IMR-90 (cell line): Measurements from ENCODE around the gene SPDYE1. TPM values are rescaled to one million over a fixed set of nuclear protein-coding genes. Genes with fewer than 3 reads are reported as not detected.
"Not testable (repeated sequence)": the region's sequence is repeated elsewhere in the genome, so short reads cannot be mapped to it uniquely, and the experiment has no call there.

Experiments
- ATAC-seq: fragments of 200-7000 bp; cut with Tn5 transposase; 2 replicates; pipeline ENCODE4 v1.9.1; 2020; ENCODE audit warnings: low read depth, mild to moderate bottlenecking, moderate library complexity
- BruUV-seq: library from RNA; stranded (reverse); fragments of 400-500 nt; replicated peaks from 2 replicates; lab custom pipeline; 2021; lab: Mats Ljungman, UMichigan
- CTCF ChIA-PET: fragments of 300-600 bp; formaldehyde crosslinking; extraction: SDS; loops from one replicate; lab custom pipeline; 2021; ENCODE audit warnings: antibody characterized with exemption; lab: Yijun Ruan, JAX
- POLR2A ChIA-PET: fragments of 300-600 bp; sonication (Branson Sonifier 250); formaldehyde crosslinking; loops from one replicate; lab custom pipeline; 2022; ENCODE audit warnings: antibody characterized with exemption; ENCODE audit not compliant: unreplicated experiment; lab: Charles Lee
- DNase-seq: peaks from one replicate; pipeline ENCODE4 v3.0.0; 2013
- H2AFZ ChIP-seq: replicated peaks from 2 replicates; pipeline ENCODE3; 2013; ENCODE audit warnings: low read length, mild to moderate bottlenecking; ENCODE audit not compliant: poor library complexity
- H2AK5ac ChIP-seq: 2 replicates; pipeline ENCODE4 v1.6.1; 2013; ENCODE audit warnings: low read depth, low read length, inconsistent platforms
- H2AK9ac ChIP-seq: replicated peaks from 2 replicates; pipeline ENCODE3; 2013; ENCODE audit warnings: mild to moderate bottlenecking, low read depth, low read length, moderate library complexity; ENCODE audit not compliant: poor library complexity
- H2BK120ac ChIP-seq: 2 replicates; pipeline ENCODE4 v1.6.1; 2013; ENCODE audit warnings: low read depth, low read length, inconsistent platforms
- H2BK15ac ChIP-seq: 3 replicates; pipeline ENCODE4 v1.6.1; 2013; ENCODE audit warnings: low read depth, low read length, inconsistent platforms
- H2BK20ac ChIP-seq: 2 replicates; pipeline ENCODE4 v1.6.1; 2013; ENCODE audit warnings: low read depth, mild to moderate bottlenecking, inconsistent platforms, low read length, moderate library complexity
- H2BK5ac ChIP-seq: 2 replicates; pipeline ENCODE4 v1.6.1; 2013; ENCODE audit warnings: mild to moderate bottlenecking, low read depth, low read length, inconsistent platforms; ENCODE audit not compliant: poor library complexity, severe bottlenecking
- H3K14ac ChIP-seq: replicated peaks from 2 replicates; pipeline ENCODE4 v1.6.1; 2013; ENCODE audit warnings: low read depth, low read length, inconsistent platforms
- H3K18ac ChIP-seq: 2 replicates; pipeline ENCODE4 v1.6.1; 2013; ENCODE audit warnings: low read depth, low read length, control low read depth
- H3K23ac ChIP-seq: 2 replicates; pipeline ENCODE4 v1.6.1; 2013; ENCODE audit warnings: low read depth, low read length, inconsistent platforms
- H3K27ac ChIP-seq: 2 replicates; pipeline ENCODE4 v1.5.1; 2013; ENCODE audit warnings: mild to moderate bottlenecking, control low read depth, low read length; ENCODE audit not compliant: insufficient read depth
- H3K27me3 ChIP-seq: 2 replicates; pipeline ENCODE4 v1.6.1; 2013; ENCODE audit warnings: low read length; ENCODE audit not compliant: control insufficient read depth, insufficient read depth
- H3K36me3 ChIP-seq: 2 replicates; pipeline ENCODE4 v1.6.1; 2013; ENCODE audit warnings: low read length, mixed read lengths; ENCODE audit not compliant: control insufficient read depth, insufficient read depth
- H3K4ac ChIP-seq: 2 replicates; pipeline ENCODE4 v1.6.1; 2013; ENCODE audit warnings: low read depth, low read length, inconsistent platforms
- H3K4me1 ChIP-seq: 2 replicates; pipeline ENCODE4 v1.6.1; 2013; ENCODE audit warnings: low read length, mixed read lengths; ENCODE audit not compliant: control insufficient read depth, insufficient read depth
- H3K4me2 ChIP-seq: 2 replicates; pipeline ENCODE4 v1.6.1; 2013; ENCODE audit warnings: low read depth, mild to moderate bottlenecking, control low read depth, low read length, moderate library complexity
- H3K4me3 ChIP-seq: 2 replicates; pipeline ENCODE4 v1.5.1; 2013; ENCODE audit warnings: low read depth, mild to moderate bottlenecking, control low read depth, low read length, moderate library complexity; ENCODE audit not compliant: insufficient read depth
- H3K56ac ChIP-seq: 2 replicates; pipeline ENCODE4 v1.6.1; 2013; ENCODE audit warnings: low read length, inconsistent platforms; ENCODE audit not compliant: insufficient read depth; ENCODE audit errors: extremely low read depth
- H3K79me1 ChIP-seq, 2 experiments: 2 replicates each; pipeline ENCODE4 v1.6.1; 2013; ENCODE audit warnings: low read length in 2 of 2, inconsistent platforms in 1 of 2, low read depth in 1 of 2
- H3K9ac ChIP-seq: 2 replicates; pipeline ENCODE4 v1.6.1; 2013; ENCODE audit warnings: low read depth, low read length, control low read depth
- H3K9me1 ChIP-seq: 2 replicates; pipeline ENCODE4 v1.6.1; 2013; ENCODE audit warnings: low read length, inconsistent platforms; ENCODE audit not compliant: insufficient read depth
- H3K9me3 ChIP-seq: 2 replicates; pipeline ENCODE4 v1.6.1; 2013; ENCODE audit warnings: low read length; ENCODE audit not compliant: control insufficient read depth, insufficient read depth
- H4K20me1 ChIP-seq: 2 replicates; pipeline ENCODE4 v1.6.1; 2013; ENCODE audit warnings: low read length, inconsistent platforms; ENCODE audit not compliant: insufficient read depth
- H4K5ac ChIP-seq: 2 replicates; pipeline ENCODE4 v1.6.1; 2013; ENCODE audit warnings: mild to moderate bottlenecking, low read depth, low read length, control low read depth
- H4K8ac ChIP-seq, 2 experiments: 2 replicates each; pipeline ENCODE4 v1.6.1; 2013; ENCODE audit warnings: low read depth in 2 of 2, low read length in 2 of 2, control low read depth in 1 of 2, inconsistent platforms in 1 of 2
- H4K91ac ChIP-seq: 2 replicates; pipeline ENCODE4 v1.6.1; 2013; ENCODE audit warnings: low read depth, low read length, inconsistent platforms; ENCODE audit not compliant: insufficient read depth
- WGBS, 2 experiments: methylation state at CpG; one replicate each; pipeline versions ENCODE4 v1.1.5 to v1.1.7; 2013; ENCODE audit warnings: missing lambda C conversion rate in 2 of 2; ENCODE audit not compliant: insufficient read length in 1 of 2; ENCODE audit errors: extremely low coverage in 2 of 2; 5-methylcytosine and 5-hydroxymethylcytosine counted together
- dilution Hi-C: fragments of 300-500 bp; cut with HindIII; formaldehyde crosslinking; loops from one replicate; pipeline ENCODE4 v1.14.3; 2018; ENCODE audit warnings: low sequenced_read_pairs; ENCODE audit not compliant: unreplicated experiment
- in situ Hi-C: fragments of 300-500 bp; cut with MboI; formaldehyde crosslinking; loops from 3 replicates; pipeline ENCODE4 v1.14.3; 2019; ENCODE audit warnings: low sequenced_read_pairs, inconsistent platforms, mixed read lengths
- intact Hi-C: fragments of 100-400 bp; cut with micrococcal nuclease; formaldehyde crosslinking; loops from 2 replicates; pipeline ENCODE4 v1.10.0; 2022
- polyA plus RNA-seq, 3 experiments: library from polyadenylated mRNA; depleted of rRNA; stranded (reverse); fragments of >200 nt; gene quantifications; 2 replicates each; pipeline ENCODE4 v1.2.3, GENCODE V29; 2012; ENCODE audit warnings: low replicate concordance in 1 of 3
- total RNA-seq: library from RNA; depleted of rRNA; stranded (reverse); fragments of >200 nt; gene quantifications from 2 replicates; pipeline ENCODE4 v1.2.3, GENCODE V29; 2012

The SPDYE1 gene
- total and polyA plus RNA-seq, 2 of the 4 experiments (the other 2 are of a cell fraction): not detected

GRCh38 chr7:44022069-44022468 is 24.4 kb downstream of the SPDYE1 start:
- H3K4me3 ChIP-seq, H3K4ac ChIP-seq, BruUV-seq, H3K4me1 ChIP-seq, H2AK9ac ChIP-seq, intact Hi-C loops, H4K5ac ChIP-seq, H3K56ac ChIP-seq, dilution Hi-C loops, H3K27ac ChIP-seq, H3K9ac ChIP-seq, H3K79me1 ChIP-seq, H4K20me1 ChIP-seq, H2AK5ac ChIP-seq, H3K36me3 ChIP-seq, H3K14ac ChIP-seq, H3K4me2 ChIP-seq, H3K9me1 ChIP-seq, DNase-seq, ATAC-seq, H3K23ac ChIP-seq, H3K27me3 ChIP-seq, H2BK5ac ChIP-seq, H4K91ac ChIP-seq, H2BK15ac ChIP-seq, H3K9me3 ChIP-seq, H4K8ac ChIP-seq, H3K18ac ChIP-seq, H2BK20ac ChIP-seq, in situ Hi-C loops, H2AFZ ChIP-seq, H2BK120ac ChIP-seq, POLR2A ChIA-PET, CTCF ChIA-PET: not testable (repeated sequence)
- WGBS, 2 experiments: 60% methylated on average over 1 of the region's 7 CpGs; no CpG with 5 or more reads in 1 of the 2 experiments

GRCh38 chr7:44022796-44023467 is 25.2 kb downstream of the SPDYE1 start:
- H3K18ac ChIP-seq, CTCF ChIA-PET, H4K20me1 ChIP-seq, H2AK9ac ChIP-seq, H2BK20ac ChIP-seq, BruUV-seq, H3K9me3 ChIP-seq, H3K9ac ChIP-seq, H3K14ac ChIP-seq, H3K27me3 ChIP-seq, H4K5ac ChIP-seq, H2AFZ ChIP-seq, H3K4me2 ChIP-seq, H2BK15ac ChIP-seq, H4K91ac ChIP-seq, intact Hi-C loops, H3K4ac ChIP-seq, in situ Hi-C loops, H3K56ac ChIP-seq, H2AK5ac ChIP-seq, H3K79me1 ChIP-seq, DNase-seq, H2BK5ac ChIP-seq, H3K36me3 ChIP-seq, H3K9me1 ChIP-seq, H2BK120ac ChIP-seq, H3K23ac ChIP-seq, H4K8ac ChIP-seq, H3K4me1 ChIP-seq, dilution Hi-C loops, POLR2A ChIA-PET, H3K27ac ChIP-seq, H3K4me3 ChIP-seq, ATAC-seq: not testable (repeated sequence)
- no CpG with 5 or more reads among the region's 6 CpGs for WGBS, 2 experiments
